MV-4-11 (cell line): ENCODE results near the gene KPNA1.
"Not testable (repeated sequence)": the region's sequence is repeated elsewhere in the genome, so short reads cannot be mapped to it uniquely, and the experiment has no call there.

ENCODE experiments used
- DNase-seq: peaks from one replicate; lab custom pipeline; 2025; lab: John Stamatoyannopoulos, UW

Gene KPNA1

GRCh38 chr3:122475316-122475715, 39.4 kb downstream of the KPNA1 start:
- no peak for DNase-seq

GRCh38 chr3:122469659-122470058, 45.1 kb downstream of the KPNA1 start:
- DNase-seq, result peak; percentile 44

GRCh38 chr3:122468896-122469533, 45.7 kb downstream of the KPNA1 start:
- no peak for DNase-seq

- no peak for DNase-seq
These were observed 48.0 kb downstream of the KPNA1 start for GRCh38 chr3:122466701-122467240.

- no peak for DNase-seq
These were observed 50.1 kb downstream of the KPNA1 start for GRCh38 chr3:122464659-122465058.

- DNase-seq, result no peak
These were observed 52.3 kb downstream of the KPNA1 start for GRCh38 chr3:122462406-122462805.

- no peak for DNase-seq
These were observed 52.9 kb downstream of the KPNA1 start for GRCh38 chr3:122461806-122462205.

- DNase-seq, result peak; percentile 55
These were observed 55.7 kb downstream of the KPNA1 start for GRCh38 chr3:122458992-122459391.

- DNase-seq, result no peak
These were observed 57.0 kb downstream of the KPNA1 start for GRCh38 chr3:122457706-122458105.

GRCh38 chr3:122456074-122456473, 58.7 kb downstream of the KPNA1 start:
- no peak for DNase-seq

GRCh38 chr3:122451371-122451770, 63.4 kb downstream of the KPNA1 start:
- DNase-seq, result no peak

- not testable (repeated sequence) for DNase-seq
These were observed 66.5 kb downstream of the KPNA1 start for GRCh38 chr3:122448218-122448617.

- not testable (repeated sequence) for DNase-seq
These were observed 70.2 kb downstream of the KPNA1 start for GRCh38 chr3:122444491-122444887.

- not testable (repeated sequence) for DNase-seq
These were observed 70.8 kb downstream of the KPNA1 start for GRCh38 chr3:122443762-122444490.

- DNase-seq, result no peak
These were observed 71.6 kb downstream of the KPNA1 start for GRCh38 chr3:122443090-122443489.

GRCh38 chr3:122435950-122436349, 78.8 kb downstream of the KPNA1 start:
- no peak for DNase-seq

GRCh38 chr3:122430371-122430770, 84.4 kb downstream of the KPNA1 start:
- no peak for DNase-seq

GRCh38 chr3:122427857-122428471, 86.8 kb downstream of the KPNA1 start:
- DNase-seq, result no peak

- DNase-seq, result no peak
These were observed 92.9 kb downstream of the KPNA1 start for GRCh38 chr3:122421836-122422235.

- no peak for DNase-seq
These were observed 93.6 kb downstream of the KPNA1 start for GRCh38 chr3:122421101-122421500.

- no peak for DNase-seq
These were observed 97.8 kb downstream of the KPNA1 start for GRCh38 chr3:122416966-122417365.

- no peak for DNase-seq
These were observed 98.7 kb downstream of the KPNA1 start, which contains the start of gene WDR5B for GRCh38 chr3:122415762-122416654. Gene WDR5B, minus strand, starts transcription at chr3:122416062. Its CDS starts 534 bp downstream, at chr3:122415528.
